SK-N-SH treated with all-trans-retinoic acid at 6 μM for 48 hours (cell line): ENCODE measurements around the gene CDHR4.

Experiments used
- ATAC-seq: fragments of 200-7000 bp; cut with Tn5 transposase; 3 replicates; pipeline ENCODE4 v1.9.1; 2020; ENCODE audit warnings: mild to moderate bottlenecking, moderate library complexity
- BACH2 ChIP-seq: fragments of 250-450 bp; sonication (Bioruptor Pico); IDR thresholded peaks from 2 replicates; pipeline ENCODE4 v1.9.0; 2021; ENCODE audit warnings: mild to moderate bottlenecking, borderline replicate concordance
- CSRNP3 ChIP-seq: fragments of 250-450 bp; sonication (Bioruptor Pico); IDR thresholded peaks from 2 replicates; pipeline ENCODE4 v1.5.1; 2021; ENCODE audit warnings: mild to moderate bottlenecking, moderate library complexity
- ESRRG ChIP-seq: fragments of 250-450 bp; sonication (Bioruptor Pico); IDR thresholded peaks from 2 replicates; pipeline ENCODE4 v1.6.1; 2021; ENCODE audit warnings: mild to moderate bottlenecking
- GLIS3 ChIP-seq: fragments of 250-450 bp; sonication (Bioruptor Pico); IDR thresholded peaks from 2 replicates; pipeline ENCODE4 v1.5.0; 2020; ENCODE audit warnings: mild to moderate bottlenecking, moderate library complexity
- ISL1 ChIP-seq: fragments of 250-450 bp; sonication (Bioruptor Pico); IDR thresholded peaks from 2 replicates; pipeline ENCODE4 v2.1.2; 2022; ENCODE audit warnings: mild to moderate bottlenecking, moderate library complexity
- OSR1 ChIP-seq: fragments of 250-450 bp; sonication (Bioruptor Pico); IDR thresholded peaks from 2 replicates; pipeline ENCODE4 v1.8.0; 2022; ENCODE audit warnings: moderate library complexity, mild to moderate bottlenecking, inconsistent platforms
- PATZ1 ChIP-seq: fragments of 250-450 bp; sonication (Bioruptor Pico); IDR thresholded peaks from 2 replicates; pipeline ENCODE4 v1.8.0; 2020; ENCODE audit warnings: mild to moderate bottlenecking, moderate library complexity, borderline replicate concordance
- POU6F1 ChIP-seq: fragments of 250-450 bp; sonication (Bioruptor Pico); IDR thresholded peaks from 2 replicates; pipeline ENCODE4 v1.8.0; 2021; ENCODE audit warnings: low read depth, mild to moderate bottlenecking, moderate library complexity, borderline replicate concordance
- PPARA ChIP-seq: fragments of 250-450 bp; sonication (Bioruptor Pico); IDR thresholded peaks from 2 replicates; pipeline ENCODE4 v1.5.0; 2020; ENCODE audit warnings: mild to moderate bottlenecking, borderline replicate concordance
- RARB ChIP-seq: fragments of 250-450 bp; sonication (Bioruptor Pico); IDR thresholded peaks from 2 replicates; pipeline ENCODE4 v1.8.0; 2021; ENCODE audit warnings: mild to moderate bottlenecking, moderate library complexity
- SNAI2 ChIP-seq: fragments of 250-450 bp; sonication (Bioruptor Pico); IDR thresholded peaks from 2 replicates; pipeline ENCODE4 v1.5.0; 2020; ENCODE audit warnings: mild to moderate bottlenecking, moderate library complexity
- TSHZ2 ChIP-seq: fragments of 250-450 bp; sonication (Bioruptor Pico); IDR thresholded peaks from 2 replicates; pipeline ENCODE4 v1.5.0; 2020; ENCODE audit warnings: mild to moderate bottlenecking, moderate library complexity
- ZC3H10 ChIP-seq: fragments of 250-450 bp; sonication (Bioruptor Pico); IDR thresholded peaks from 2 replicates; pipeline ENCODE4 v1.5.1; 2021; ENCODE audit warnings: mild to moderate bottlenecking, moderate library complexity
- ZFP30 ChIP-seq: fragments of 450-650 bp; formaldehyde crosslinking; IDR thresholded peaks from 2 replicates; pipeline ENCODE4 v1.5.0; 2022; ENCODE audit warnings: mild to moderate bottlenecking, moderate library complexity
- ZNF565 ChIP-seq: fragments of 450-650 bp; formaldehyde crosslinking; conservative IDR thresholded peaks from 2 replicates; pipeline ENCODE4 v1.5.0; 2020; ENCODE audit warnings: low read depth, mild to moderate bottlenecking, moderate library complexity
- ZNF8 ChIP-seq: fragments of 450-650 bp; formaldehyde crosslinking; IDR thresholded peaks from 2 replicates; pipeline ENCODE4 v1.5.0; 2020; ENCODE audit warnings: mild to moderate bottlenecking, moderate library complexity

The CDHR4 gene

GRCh38 chr3:49794431-49794830 is 5.2 kb downstream of the CDHR4 start (continued):
- TF ChIP-seq POU6F1 (CRISPR knock-in tag) (no peak), ESRRG (CRISPR knock-in tag) (no peak), BACH2 (CRISPR knock-in tag) (no peak), GLIS3 (CRISPR knock-in tag) (no peak)

- TF ChIP-seq ZC3H10 (CRISPR knock-in tag) = no peak
- no peak for TF ChIP-seq RARB (CRISPR knock-in tag)
- TF ChIP-seq OSR1 = no peak
- TF ChIP-seq ZFP30 (CRISPR knock-in tag) = no peak
- no peak for TF ChIP-seq ISL1 (CRISPR knock-in tag)
- no peak for TF ChIP-seq POU6F1 (CRISPR knock-in tag)
- no peak for TF ChIP-seq SNAI2 (CRISPR knock-in tag)
- no peak for TF ChIP-seq ZNF565 (CRISPR knock-in tag)
Measured at GRCh38 chr3:49793486-49794085, 6.1 kb downstream of the CDHR4 start.

GRCh38 chr3:49792371-49793150 is 7.1 kb downstream of the CDHR4 start:
- TF ChIP-seq PPARA (CRISPR knock-in tag) = no peak
- ATAC-seq = no peak

More at GRCh38 chr3:49793486-49794085, 6.1 kb downstream of the CDHR4 start:
- ATAC-seq = no peak

GRCh38 chr3:49791571-49791970 is 8.1 kb downstream of the CDHR4 start:
- TF ChIP-seq ZNF8 (CRISPR knock-in tag) = no peak
- TF ChIP-seq PATZ1 = no peak
- TF ChIP-seq SNAI2 (CRISPR knock-in tag) = no peak
- TF ChIP-seq BACH2 (CRISPR knock-in tag) = no peak
- no peak for TF ChIP-seq TSHZ2
- no peak for TF ChIP-seq ZC3H10 (CRISPR knock-in tag)
- no peak for TF ChIP-seq CSRNP3 (CRISPR knock-in tag)
- no peak for TF ChIP-seq ZFP30 (CRISPR knock-in tag)
- no peak for TF ChIP-seq POU6F1 (CRISPR knock-in tag)
- no peak for ATAC-seq
